IMR-90 (cell line): ENCODE measurements around the gene HERC3. TPM values are rescaled to one million over a fixed set of nuclear protein-coding genes. Genes with fewer than 3 reads are reported as not detected.
A peak's percentile ranks its signal among the peaks of the same experiment; 100 is the strongest.

ENCODE experiments used
- ATAC-seq: fragments of 200-7000 bp; cut with Tn5 transposase; 2 replicates; pipeline ENCODE4 v1.9.1; 2020; ENCODE audit warnings: low read depth, mild to moderate bottlenecking, moderate library complexity
- BruUV-seq: library from RNA; stranded (reverse); fragments of 400-500 nt; replicated peaks from 2 replicates; lab custom pipeline; 2021; lab: Mats Ljungman, UMichigan
- CTCF ChIA-PET: fragments of 300-600 bp; formaldehyde crosslinking; extraction: SDS; loops from one replicate; lab custom pipeline; 2021; ENCODE audit warnings: antibody characterized with exemption; lab: Yijun Ruan, JAX
- POLR2A ChIA-PET: fragments of 300-600 bp; sonication (Branson Sonifier 250); formaldehyde crosslinking; loops from one replicate; lab custom pipeline; 2022; ENCODE audit warnings: antibody characterized with exemption; ENCODE audit not compliant: unreplicated experiment; lab: Charles Lee
- DNase-seq: peaks from one replicate; pipeline ENCODE4 v3.0.0; 2013
- H2AFZ ChIP-seq: replicated peaks from 2 replicates; pipeline ENCODE3; 2013; ENCODE audit warnings: low read length, mild to moderate bottlenecking; ENCODE audit not compliant: poor library complexity
- H2AK5ac ChIP-seq: 2 replicates; pipeline ENCODE4 v1.6.1; 2013; ENCODE audit warnings: low read depth, low read length, inconsistent platforms
- H2AK9ac ChIP-seq: replicated peaks from 2 replicates; pipeline ENCODE3; 2013; ENCODE audit warnings: mild to moderate bottlenecking, low read depth, low read length, moderate library complexity; ENCODE audit not compliant: poor library complexity
- H2BK120ac ChIP-seq: 2 replicates; pipeline ENCODE4 v1.6.1; 2013; ENCODE audit warnings: low read depth, low read length, inconsistent platforms
- H2BK15ac ChIP-seq: 3 replicates; pipeline ENCODE4 v1.6.1; 2013; ENCODE audit warnings: low read depth, low read length, inconsistent platforms
- H2BK20ac ChIP-seq: 2 replicates; pipeline ENCODE4 v1.6.1; 2013; ENCODE audit warnings: low read depth, mild to moderate bottlenecking, inconsistent platforms, low read length, moderate library complexity
- H2BK5ac ChIP-seq: 2 replicates; pipeline ENCODE4 v1.6.1; 2013; ENCODE audit warnings: mild to moderate bottlenecking, low read depth, low read length, inconsistent platforms; ENCODE audit not compliant: poor library complexity, severe bottlenecking
- H3K14ac ChIP-seq: replicated peaks from 2 replicates; pipeline ENCODE4 v1.6.1; 2013; ENCODE audit warnings: low read depth, low read length, inconsistent platforms
- H3K18ac ChIP-seq: 2 replicates; pipeline ENCODE4 v1.6.1; 2013; ENCODE audit warnings: low read depth, low read length, control low read depth
- H3K23ac ChIP-seq: 2 replicates; pipeline ENCODE4 v1.6.1; 2013; ENCODE audit warnings: low read depth, low read length, inconsistent platforms
- H3K27ac ChIP-seq: 2 replicates; pipeline ENCODE4 v1.5.1; 2013; ENCODE audit warnings: mild to moderate bottlenecking, control low read depth, low read length; ENCODE audit not compliant: insufficient read depth
- H3K27me3 ChIP-seq: 2 replicates; pipeline ENCODE4 v1.6.1; 2013; ENCODE audit warnings: low read length; ENCODE audit not compliant: control insufficient read depth, insufficient read depth
- H3K36me3 ChIP-seq: 2 replicates; pipeline ENCODE4 v1.6.1; 2013; ENCODE audit warnings: low read length, mixed read lengths; ENCODE audit not compliant: control insufficient read depth, insufficient read depth
- H3K4ac ChIP-seq: 2 replicates; pipeline ENCODE4 v1.6.1; 2013; ENCODE audit warnings: low read depth, low read length, inconsistent platforms
- H3K4me1 ChIP-seq: 2 replicates; pipeline ENCODE4 v1.6.1; 2013; ENCODE audit warnings: low read length, mixed read lengths; ENCODE audit not compliant: control insufficient read depth, insufficient read depth
- H3K4me2 ChIP-seq: 2 replicates; pipeline ENCODE4 v1.6.1; 2013; ENCODE audit warnings: low read depth, mild to moderate bottlenecking, control low read depth, low read length, moderate library complexity
- H3K4me3 ChIP-seq: 2 replicates; pipeline ENCODE4 v1.5.1; 2013; ENCODE audit warnings: low read depth, mild to moderate bottlenecking, control low read depth, low read length, moderate library complexity; ENCODE audit not compliant: insufficient read depth
- H3K56ac ChIP-seq: 2 replicates; pipeline ENCODE4 v1.6.1; 2013; ENCODE audit warnings: low read length, inconsistent platforms; ENCODE audit not compliant: insufficient read depth; ENCODE audit errors: extremely low read depth
- H3K79me1 ChIP-seq, 2 experiments: 2 replicates each; pipeline ENCODE4 v1.6.1; 2013; ENCODE audit warnings: low read length in 2 of 2, inconsistent platforms in 1 of 2, low read depth in 1 of 2
- H3K9ac ChIP-seq: 2 replicates; pipeline ENCODE4 v1.6.1; 2013; ENCODE audit warnings: low read depth, low read length, control low read depth
- H3K9me1 ChIP-seq: 2 replicates; pipeline ENCODE4 v1.6.1; 2013; ENCODE audit warnings: low read length, inconsistent platforms; ENCODE audit not compliant: insufficient read depth
- H3K9me3 ChIP-seq: 2 replicates; pipeline ENCODE4 v1.6.1; 2013; ENCODE audit warnings: low read length; ENCODE audit not compliant: control insufficient read depth, insufficient read depth
- H4K20me1 ChIP-seq: 2 replicates; pipeline ENCODE4 v1.6.1; 2013; ENCODE audit warnings: low read length, inconsistent platforms; ENCODE audit not compliant: insufficient read depth
- H4K5ac ChIP-seq: 2 replicates; pipeline ENCODE4 v1.6.1; 2013; ENCODE audit warnings: mild to moderate bottlenecking, low read depth, low read length, control low read depth
- H4K8ac ChIP-seq, 2 experiments: 2 replicates each; pipeline ENCODE4 v1.6.1; 2013; ENCODE audit warnings: low read depth in 2 of 2, low read length in 2 of 2, control low read depth in 1 of 2, inconsistent platforms in 1 of 2
- H4K91ac ChIP-seq: 2 replicates; pipeline ENCODE4 v1.6.1; 2013; ENCODE audit warnings: low read depth, low read length, inconsistent platforms; ENCODE audit not compliant: insufficient read depth
- CEBPB ChIP-seq: IDR thresholded peaks from 2 replicates; pipeline ENCODE4 v1.6.1; 2012; ENCODE audit warnings: low read depth, low read length, improper control_type of control experiment
- FOS ChIP-seq: fragments of 150-350 bp; IDR thresholded peaks from 2 replicates; pipeline ENCODE4 v1.6.1; 2016; ENCODE audit warnings: low read depth, low read length
- MAFK ChIP-seq: IDR thresholded peaks from 2 replicates; pipeline ENCODE4 v1.6.1; 2012; ENCODE audit warnings: low read depth, low read length, improper control_type of control experiment
- NFE2L2 ChIP-seq: fragments of 150-350 bp; IDR thresholded peaks from 2 replicates; pipeline ENCODE4 v1.6.1; 2016; ENCODE audit warnings: low read depth, mild to moderate bottlenecking, low read length
- RAD21 ChIP-seq: IDR thresholded peaks from 2 replicates; pipeline ENCODE4 v1.6.1; 2012; ENCODE audit warnings: low read length, improper control_type of control experiment
- WGBS, 2 experiments: methylation state at CpG; one replicate each; pipeline versions ENCODE4 v1.1.5 to v1.1.7; 2013; ENCODE audit warnings: missing lambda C conversion rate in 2 of 2; ENCODE audit not compliant: insufficient read length in 1 of 2; ENCODE audit errors: extremely low coverage in 2 of 2; 5-methylcytosine and 5-hydroxymethylcytosine counted together
- dilution Hi-C: fragments of 300-500 bp; cut with HindIII; formaldehyde crosslinking; loops from one replicate; pipeline ENCODE4 v1.14.3; 2018; ENCODE audit warnings: low sequenced_read_pairs; ENCODE audit not compliant: unreplicated experiment
- in situ Hi-C: fragments of 300-500 bp; cut with MboI; formaldehyde crosslinking; loops from 3 replicates; pipeline ENCODE4 v1.14.3; 2019; ENCODE audit warnings: low sequenced_read_pairs, inconsistent platforms, mixed read lengths
- intact Hi-C: fragments of 100-400 bp; cut with micrococcal nuclease; formaldehyde crosslinking; loops from 2 replicates; pipeline ENCODE4 v1.10.0; 2022
- polyA plus RNA-seq, 3 experiments: library from polyadenylated mRNA; depleted of rRNA; stranded (reverse); fragments of >200 nt; gene quantifications; 2 replicates each; pipeline ENCODE4 v1.2.3, GENCODE V29; 2012; ENCODE audit warnings: low replicate concordance in 1 of 3
- total RNA-seq: library from RNA; depleted of rRNA; stranded (reverse); fragments of >200 nt; gene quantifications from 2 replicates; pipeline ENCODE4 v1.2.3, GENCODE V29; 2012

Gene HERC3
- total and polyA plus RNA-seq, 2 of the 4 experiments (the other 2 are of a cell fraction), result 8.9 to 9.5 TPM

GRCh38 chr4:88630756-88631155 lies 38.5 kb downstream of the HERC3 start:
- H3K79me1 ChIP-seq, result peaks cover 3 to 4% of the 10 kb centered on the region in 2 experiments; a peak in 2 of 4 replicates
- H2BK20ac ChIP-seq, result no peak overlapping the region
- TF ChIP-seq MAFK, result peak; percentile 89
- no peak for TF ChIP-seq RAD21
- TF ChIP-seq CEBPB, result 0 out of 2 replicates have a peak, but pooled peaks have one; percentile 12
- TF ChIP-seq NFE2L2, result peak; percentile 84
- TF ChIP-seq FOS, result peak; percentile 53
- H3K56ac ChIP-seq, result no peak overlapping the region
- H2AK9ac ChIP-seq, result no peak overlapping the region
- no peak overlapping the region for H2BK15ac ChIP-seq
- H4K8ac ChIP-seq, result 0 out of 4 replicates have a peak overlapping the region, but pooled peaks of 1 of the 2 experiments have one; percentile 21
- H2BK5ac ChIP-seq, result peak overlapping the region; percentile 88
- H3K27ac ChIP-seq, result no peak overlapping the region; the same call in 1 of the 2 replicates
- ChIA-PET CTCF (interaction anchor here (1.1 kb wide), 1 partner anchor 16 kb away, joined by 3 read pairs; no protein-coding TSS in a partner anchor), POLR2A (no interaction called here)
- H3K4me2 ChIP-seq, result no peak overlapping the region
- intact Hi-C loops (no loop called here), in situ Hi-C loops (no loop called here), dilution Hi-C loops (no loop called here)
- peaks cover 2% of the 10 kb centered on the region; the same call in 1 of the 2 replicates for H3K4me1 ChIP-seq
- no peaks in the 10 kb centered on the region for H3K9me1 ChIP-seq
- DNase-seq (peak; percentile 80), ATAC-seq (peak; percentile 96)
- H3K9ac ChIP-seq, result no peak overlapping the region
- no peak overlapping the region for H3K23ac ChIP-seq
- no peaks in the 10 kb centered on the region for H4K20me1 ChIP-seq
- no peak overlapping the region for H2AK5ac ChIP-seq
- H2AFZ ChIP-seq, result no peak overlapping the region
- no peak overlapping the region for H2BK120ac ChIP-seq
- H4K91ac ChIP-seq, result no peak overlapping the region
- H3K9me3 ChIP-seq, result no peaks in the 10 kb centered on the region
- H3K27me3 ChIP-seq, result no peaks in the 10 kb centered on the region
- no peak overlapping the region for H3K4me3 ChIP-seq
- WGBS, 2 experiments, result no CpG with 5 or more reads among the region's 2 CpGs
- no peak overlapping the region for H3K14ac ChIP-seq
- H4K5ac ChIP-seq, result no peak overlapping the region
- H3K18ac ChIP-seq, result no peak overlapping the region
- H3K36me3 ChIP-seq, result no peaks in the 10 kb centered on the region
- no TSS peak for BruUV-seq
- H3K4ac ChIP-seq, result no peak overlapping the region
